ENCODE results near the gene NCK1. TPM values are rescaled to one million over a fixed set of nuclear protein-coding genes. Genes with fewer than 3 reads are reported as not detected.
A peak's percentile ranks its signal among the peaks of the same experiment; 100 is the strongest.

Gene NCK1
- total and polyA plus RNA-seq, 10 of the 15 experiments (the other 5 are each of a cell fraction or from before 2014, with no cell fraction given): 15.6 to 33.4 (median 25.0) TPM

GRCh38 chr3:136928240-136928639, 66.2 kb downstream of the NCK1 start:
- Histone ChIP-seq H2AFZ (ENCODE audit: control insufficient read depth, low read depth, low read length) (no peak overlapping the region), H3K4me3 (no peak overlapping the region), H3K27ac (ENCODE audit: control insufficient read depth, insufficient read depth) (no peak overlapping the region), H3K79me2 (ENCODE audit: control insufficient read depth, insufficient read depth, low read length) (peaks cover 22% of the 10 kb centered on the region), H3K27me3 (replicated peaks in 1 of 2; ENCODE audit: control insufficient read depth in 2 of 2, insufficient read depth in 2 of 2, low read length in 1 of 2) (no peaks in the 10 kb centered on the region), H3K4me2 (ENCODE audit: control insufficient read depth, insufficient read depth) (no peak overlapping the region), H3K9ac (ENCODE audit: control insufficient read depth, insufficient read depth, low read length) (no peak overlapping the region), H3K36me3 (ENCODE audit: control insufficient read depth in 2 of 2, insufficient read depth in 2 of 2, low read length in 1 of 2) (0 out of 4 replicates have a peak, but pooled peaks cover 0 to 7% of the 10 kb centered on the region in 2 experiments), H4K20me1 (ENCODE audit: control insufficient read depth, insufficient read depth) (no peaks in the 10 kb centered on the region), H3K9me3 (replicated peaks; ENCODE audit: control insufficient read depth, insufficient read depth, low read length) (peaks cover 2% of the 10 kb centered on the region; the same call in 2 of the 3 replicates), H3K4me1 (ENCODE audit: control insufficient read depth, insufficient read depth, low read length) (peaks cover 8% of the 10 kb centered on the region; the same call in 1 of the 2 replicates)
- DNase-seq (ENCODE audit: low read depth, low spot score) (no peak), ATAC-seq (peak; percentile 66), FAIRE-seq (no peak)
- TF ChIP-seq NR2F1 (conservative IDR thresholded peaks at IDR 0.05) (peak; percentile 53; the same call in 1 of the 2 replicates), CREB1 (IDR thresholded peaks at IDR 0.05; ENCODE audit: low read depth) (no peak)
- SMC1A ChIA-PET (ENCODE audit: uncharacterized antibody, unreplicated experiment): interaction anchor here (0.6 to 1.3 kb wide), 4 partner anchors 11 to 173 kb away, joined by 3 to 7 read pairs (median 4); partner anchors contain the start of gene NCK1
- no TSS peak for BruUV-seq (replicated peaks)
- in situ Hi-C loops (cut with MboI) (no loop called here), intact Hi-C loops (cut with micrococcal nuclease; ENCODE audit: unreplicated experiment) (loop anchor here (5.0 to 10.0 kb wide), 3 partner anchors 66 to 733 kb away; partner anchors contain the start of genes MSL2, NCK1 and STAG1)
- RAD21 ChIA-PET (ENCODE audit: unreplicated experiment): interaction anchor here (0.7 to 1.2 kb wide), 5 partner anchors 14 to 179 kb away, joined by 3 to 4 read pairs (median 3); partner anchors contain the start of gene NCK1
- POLR2A ChIA-PET: interaction anchor here (0.6 kb wide), 1 partner anchor 108 kb away, joined by 7 read pairs; no protein-coding TSS in a partner anchor
- CTCF ChIA-PET: interaction anchor here (1.2 kb wide), 1 partner anchor 10 kb away, joined by 3 read pairs; no protein-coding TSS in a partner anchor

GRCh38 chr3:136929977-136930670, 68.1 kb downstream of the NCK1 start:
- H3K4me1 ChIP-seq (ENCODE audit: control insufficient read depth, insufficient read depth, low read length): peaks cover 9% of the 10 kb centered on the region; the same call in 1 of the 2 replicates
- WGBS (ENCODE audit: insufficient coverage, insufficient replicate concordance, low lambda C conversion rate, missing lambda C conversion rate): 96% methylated on average over 4 of the region's 4 CpGs
- DNase-seq (ENCODE audit: low read depth, low spot score) (no peak), ATAC-seq (no peak), FAIRE-seq (no peak)
- no peak overlapping the region for H2AFZ ChIP-seq (ENCODE audit: control insufficient read depth, low read depth, low read length)
- BruUV-seq (replicated peaks): no TSS peak
- H3K9me3 ChIP-seq (replicated peaks; ENCODE audit: control insufficient read depth, insufficient read depth, low read length): peaks cover 2% of the 10 kb centered on the region; the same call in 2 of the 3 replicates
- H4K20me1 ChIP-seq (ENCODE audit: control insufficient read depth, insufficient read depth): no peaks in the 10 kb centered on the region
- TF ChIP-seq, protein P1, sequence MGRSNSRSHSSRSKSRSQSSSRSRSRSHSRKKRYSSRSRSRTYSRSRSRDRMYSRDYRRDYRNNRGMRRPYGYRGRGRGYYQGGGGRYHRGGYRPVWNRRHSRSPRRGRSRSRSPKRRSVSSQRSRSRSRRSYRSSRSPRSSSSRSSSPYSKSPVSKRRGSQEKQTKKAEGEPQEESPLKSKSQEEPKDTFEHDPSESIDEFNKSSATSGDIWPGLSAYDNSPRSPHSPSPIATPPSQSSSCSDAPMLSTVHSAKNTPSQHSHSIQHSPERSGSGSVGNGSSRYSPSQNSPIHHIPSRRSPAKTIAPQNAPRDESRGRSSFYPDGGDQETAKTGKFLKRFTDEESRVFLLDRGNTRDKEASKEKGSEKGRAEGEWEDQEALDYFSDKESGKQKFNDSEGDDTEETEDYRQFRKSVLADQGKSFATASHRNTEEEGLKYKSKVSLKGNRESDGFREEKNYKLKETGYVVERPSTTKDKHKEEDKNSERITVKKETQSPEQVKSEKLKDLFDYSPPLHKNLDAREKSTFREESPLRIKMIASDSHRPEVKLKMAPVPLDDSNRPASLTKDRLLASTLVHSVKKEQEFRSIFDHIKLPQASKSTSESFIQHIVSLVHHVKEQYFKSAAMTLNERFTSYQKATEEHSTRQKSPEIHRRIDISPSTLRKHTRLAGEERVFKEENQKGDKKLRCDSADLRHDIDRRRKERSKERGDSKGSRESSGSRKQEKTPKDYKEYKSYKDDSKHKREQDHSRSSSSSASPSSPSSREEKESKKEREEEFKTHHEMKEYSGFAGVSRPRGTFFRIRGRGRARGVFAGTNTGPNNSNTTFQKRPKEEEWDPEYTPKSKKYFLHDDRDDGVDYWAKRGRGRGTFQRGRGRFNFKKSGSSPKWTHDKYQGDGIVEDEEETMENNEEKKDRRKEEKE (IDR thresholded peaks at IDR 0.05): no peak
- TF ChIP-seq RAD51 (IDR thresholded peaks at IDR 0.05): peak; percentile 32; the same call in 1 of the 2 replicates
- ChIA-PET RAD21 (ENCODE audit: unreplicated experiment) (interaction anchor here (0.7 to 1.4 kb wide), 5 partner anchors 9 to 178 kb away, joined by 3 to 5 read pairs (median 3); partner anchors contain the start of genes NCK1 and STAG1), POLR2A (interaction anchor here (0.5 to 1.2 kb wide), 4 partner anchors 10 to 417 kb away, joined by 3 to 5 read pairs (median 4); partner anchors contain the start of genes NCK1 and STAG1), SMC1A (ENCODE audit: uncharacterized antibody, unreplicated experiment) (interaction anchor here (0.8 to 1.5 kb wide), 3 partner anchors 18 to 70 kb away, joined by 4 to 5 read pairs (median 4); no protein-coding TSS in a partner anchor), CTCF (interaction anchor here (0.8 to 1.3 kb wide), 2 partner anchors 102 to 178 kb away, joined by 3 to 4 read pairs; partner anchors contain the start of gene STAG1)
- H3K27ac ChIP-seq (ENCODE audit: control insufficient read depth, insufficient read depth): no peak overlapping the region; the same call in 1 of the 2 replicates
- peaks cover 0 to 10% of the 10 kb centered on the region in 2 experiments; a peak in 1 of 4 replicates for H3K36me3 ChIP-seq (ENCODE audit: control insufficient read depth in 2 of 2, insufficient read depth in 2 of 2, low read length in 1 of 2)
- peaks cover 15% of the 10 kb centered on the region for H3K79me2 ChIP-seq (ENCODE audit: control insufficient read depth, insufficient read depth, low read length)
- H3K4me2 ChIP-seq (ENCODE audit: control insufficient read depth, insufficient read depth): no peak overlapping the region
- H3K4me3 ChIP-seq: no peak overlapping the region
- H3K9ac ChIP-seq (ENCODE audit: control insufficient read depth, insufficient read depth, low read length): no peak overlapping the region
- in situ Hi-C loops (cut with MboI): no loop called here
- no peaks in the 10 kb centered on the region for H3K27me3 ChIP-seq (replicated peaks in 1 of 2; ENCODE audit: control insufficient read depth in 2 of 2, insufficient read depth in 2 of 2, low read length in 1 of 2)
- intact Hi-C loops (cut with micrococcal nuclease; ENCODE audit: unreplicated experiment): loop anchor here (5.0 to 10.0 kb wide), 3 partner anchors 68 to 735 kb away; partner anchors contain the start of genes MSL2, NCK1 and STAG1

Data from GM12878 (cell line).